ENCODE data around the gene CEP72. TPM values are rescaled to one million over a fixed set of nuclear protein-coding genes. Genes with fewer than 3 reads are reported as not detected.

CEP72 gene
- total and polyA plus RNA-seq, 2 donors (not counting 1 experiment from before 2014, with no cell fraction given) = 7.7 to 32.9 TPM

DNA sequence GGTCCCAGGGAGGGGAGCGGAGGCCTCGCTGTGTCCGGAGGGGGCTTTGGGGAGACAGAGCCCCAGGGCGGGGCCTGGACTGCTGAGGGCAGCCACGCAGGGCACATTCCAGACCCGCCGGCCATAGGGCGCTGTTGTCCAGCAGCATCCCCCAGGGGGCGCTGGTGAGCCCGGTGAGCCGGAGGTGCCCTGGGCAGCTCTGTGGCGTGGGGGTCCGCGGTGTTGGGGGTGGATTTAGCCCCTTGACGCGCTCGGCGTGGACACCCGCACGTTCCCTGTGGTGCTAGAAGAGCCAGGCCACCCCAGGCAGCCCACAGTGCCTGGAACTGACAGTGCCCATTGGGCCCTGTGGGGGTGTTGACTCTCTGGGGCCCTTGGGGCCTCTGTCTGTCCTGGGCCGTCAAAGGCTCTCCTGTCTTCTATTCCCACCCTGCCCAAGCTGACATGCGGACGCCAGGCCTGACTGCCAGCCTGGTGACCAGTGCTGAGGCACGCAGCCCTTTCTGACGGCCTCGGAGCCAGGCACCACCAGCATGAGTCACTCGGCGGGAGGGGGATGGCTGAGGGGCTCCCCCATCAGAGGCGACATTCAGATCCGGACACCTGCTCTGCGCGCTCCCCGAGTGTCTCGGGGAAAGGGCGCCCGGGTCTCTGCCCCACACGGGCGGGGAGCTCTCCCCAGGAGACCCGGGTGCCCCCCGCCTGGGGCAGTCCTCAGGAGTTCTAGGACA is 57.1 kb downstream of the CEP72 start:
- no peak overlapping the region for H3K4me2 ChIP-seq (replicated peaks; ENCODE audit: low read depth, low read length, poor library complexity, severe bottlenecking)
- H2AFZ ChIP-seq (ENCODE audit: insufficient read depth, low read depth, low read length, poor library complexity, severe bottlenecking) = no peak overlapping the region
- ATAC-seq (ENCODE audit: low read depth) (peak; percentile 28), DNase-seq (peak; percentile 59)
- intact Hi-C loops (cut with micrococcal nuclease) = no loop called here
- H3K27ac ChIP-seq (ENCODE audit: low read length in 2 of 2) = no peak overlapping the region
- no peak overlapping the region for H3K9ac ChIP-seq (ENCODE audit: low read length)
- peaks cover 12% of the 10 kb centered on the region for H3K4me1 Mint-ChIP-seq
- CTCF ChIA-PET = interaction anchor here (0.8 to 5.3 kb wide), 4 partner anchors 152 to 975 kb away, joined by 3 to 63 read pairs (median 4); no protein-coding TSS in a partner anchor
- WGBS (ENCODE audit: insufficient coverage) = 63% methylated on average over 38 of the region's 40 CpGs
- POLR2A ChIA-PET = no interaction called here
- H3K36me3 ChIP-seq (replicated peaks in 1 of 2; ENCODE audit: control extremely low read depth in 1 of 2, control insufficient read depth in 1 of 2, extremely low read depth in 1 of 2, insufficient read depth in 2 of 2, low read length in 1 of 2) = peaks cover 0 to 2% of the 10 kb centered on the region in 2 experiments
- no peak overlapping the region for H3K27ac Mint-ChIP-seq
- H3K27me3 ChIP-seq (replicated peaks in 1 of 4; ENCODE audit: control extremely low read depth in 1 of 4, control insufficient read depth in 3 of 4, insufficient read depth in 4 of 4, low read length in 3 of 4) = peaks cover 0 to 27% (median 5%) of the 10 kb centered on the region in 4 experiments
- peaks cover 22 to 23% of the 10 kb centered on the region in 2 donors for H3K4me1 ChIP-seq (ENCODE audit: control insufficient read depth in 2 of 2, insufficient read depth in 2 of 2, low read length in 2 of 2)
- peaks cover 5% of the 10 kb centered on the region for H3K27me3 Mint-ChIP-seq
- no peaks in the 10 kb centered on the region for H4K20me1 ChIP-seq (ENCODE audit: control insufficient read depth, insufficient read depth, low read length, poor library complexity, severe bottlenecking)
- H3K79me2 ChIP-seq (ENCODE audit: control insufficient read depth, insufficient read depth, low read length) = no peaks in the 10 kb centered on the region
- H3K4me3 Mint-ChIP-seq = no peak overlapping the region
- TF ChIP-seq, protein P1, sequence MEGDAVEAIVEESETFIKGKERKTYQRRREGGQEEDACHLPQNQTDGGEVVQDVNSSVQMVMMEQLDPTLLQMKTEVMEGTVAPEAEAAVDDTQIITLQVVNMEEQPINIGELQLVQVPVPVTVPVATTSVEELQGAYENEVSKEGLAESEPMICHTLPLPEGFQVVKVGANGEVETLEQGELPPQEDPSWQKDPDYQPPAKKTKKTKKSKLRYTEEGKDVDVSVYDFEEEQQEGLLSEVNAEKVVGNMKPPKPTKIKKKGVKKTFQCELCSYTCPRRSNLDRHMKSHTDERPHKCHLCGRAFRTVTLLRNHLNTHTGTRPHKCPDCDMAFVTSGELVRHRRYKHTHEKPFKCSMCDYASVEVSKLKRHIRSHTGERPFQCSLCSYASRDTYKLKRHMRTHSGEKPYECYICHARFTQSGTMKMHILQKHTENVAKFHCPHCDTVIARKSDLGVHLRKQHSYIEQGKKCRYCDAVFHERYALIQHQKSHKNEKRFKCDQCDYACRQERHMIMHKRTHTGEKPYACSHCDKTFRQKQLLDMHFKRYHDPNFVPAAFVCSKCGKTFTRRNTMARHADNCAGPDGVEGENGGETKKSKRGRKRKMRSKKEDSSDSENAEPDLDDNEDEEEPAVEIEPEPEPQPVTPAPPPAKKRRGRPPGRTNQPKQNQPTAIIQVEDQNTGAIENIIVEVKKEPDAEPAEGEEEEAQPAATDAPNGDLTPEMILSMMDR (IDR thresholded peaks at IDR 0.05) = peak; percentile 81
- no peak for TF ChIP-seq EZH2 (IDR thresholded peaks at IDR 0.05; ENCODE audit: borderline replicate concordance, insufficient read depth, low read depth, low read length, poor library complexity, severe bottlenecking)
- H3K9me3 Mint-ChIP-seq (ENCODE audit: insufficient read depth) = no peaks in the 10 kb centered on the region
- peaks cover 0 to 8% (median 0%) of the 10 kb centered on the region in 3 donors for H3K9me3 ChIP-seq (ENCODE audit: control extremely low read depth in 1 of 3, control insufficient read depth in 2 of 3, insufficient read depth in 1 of 3, low read length in 2 of 3)
- H3K4me3 ChIP-seq (ENCODE audit: control extremely low read depth in 1 of 5, extremely low read depth in 1 of 5, insufficient read depth in 1 of 5, low read depth in 2 of 5, low read length in 4 of 5) = no peak overlapping the region

DNA sequence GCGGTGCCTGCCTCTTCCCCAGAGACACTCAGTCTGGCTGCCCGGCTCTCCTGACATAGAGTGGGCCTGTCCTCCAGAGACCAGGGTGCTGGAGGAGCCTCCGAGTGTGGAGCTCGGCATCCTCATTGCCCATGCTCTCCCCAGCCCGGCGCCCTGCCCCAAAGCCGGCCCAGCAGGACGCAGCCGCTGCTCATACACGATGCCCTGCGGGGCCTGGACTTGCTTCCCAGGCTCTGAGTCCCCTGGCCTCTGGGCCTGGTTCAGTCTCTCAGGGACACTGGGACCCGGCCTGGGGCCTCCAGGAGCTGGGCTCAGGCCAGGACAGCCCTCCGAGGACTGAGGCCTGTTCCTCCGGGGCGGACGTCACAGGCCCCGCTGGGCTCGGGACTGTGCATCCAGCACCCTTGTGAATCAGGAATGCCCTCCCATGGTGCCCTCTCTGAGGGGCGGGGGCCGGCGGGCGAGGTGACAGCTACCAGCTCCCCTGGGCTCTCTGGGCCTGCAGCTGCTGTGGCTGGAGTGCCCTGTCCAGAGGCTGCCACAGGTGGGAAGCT is 57.8 kb downstream of the CEP72 start:
- DNase-seq (no peak), ATAC-seq (ENCODE audit: low read depth) (no peak)
- Histone ChIP-seq H3K36me3 (replicated peaks in 1 of 2; ENCODE audit: control extremely low read depth in 1 of 2, control insufficient read depth in 1 of 2, extremely low read depth in 1 of 2, insufficient read depth in 2 of 2, low read length in 1 of 2) (no peaks in the 10 kb centered on the region), H3K27me3 (replicated peaks in 1 of 4; ENCODE audit: control extremely low read depth in 1 of 4, control insufficient read depth in 3 of 4, insufficient read depth in 4 of 4, low read length in 3 of 4) (peaks cover 0 to 32% (median 5%) of the 10 kb centered on the region in 4 experiments), H3K4me2 (replicated peaks; ENCODE audit: low read depth, low read length, poor library complexity, severe bottlenecking) (no peak overlapping the region), H3K9ac (ENCODE audit: low read length) (no peak overlapping the region), H2AFZ (ENCODE audit: insufficient read depth, low read depth, low read length, poor library complexity, severe bottlenecking) (no peak overlapping the region), H3K9me3 (ENCODE audit: control extremely low read depth in 1 of 3, control insufficient read depth in 2 of 3, insufficient read depth in 1 of 3, low read length in 2 of 3) (peaks cover 0 to 11% (median 0%) of the 10 kb centered on the region in 3 donors), H3K4me3 (ENCODE audit: control extremely low read depth in 1 of 5, extremely low read depth in 1 of 5, insufficient read depth in 1 of 5, low read depth in 2 of 5, low read length in 4 of 5) (no peak overlapping the region), H3K79me2 (ENCODE audit: control insufficient read depth, insufficient read depth, low read length) (no peaks in the 10 kb centered on the region), H3K27ac (ENCODE audit: low read length in 2 of 2) (no peak overlapping the region), H3K4me1 (ENCODE audit: control insufficient read depth in 2 of 2, insufficient read depth in 2 of 2, low read length in 2 of 2) (peaks cover 22 to 23% of the 10 kb centered on the region in 2 donors), H4K20me1 (ENCODE audit: control insufficient read depth, insufficient read depth, low read length, poor library complexity, severe bottlenecking) (no peaks in the 10 kb centered on the region)
- Mint-ChIP-seq H3K27ac (no peak overlapping the region), H3K9me3 (ENCODE audit: insufficient read depth) (no peaks in the 10 kb centered on the region), H3K27me3 (peaks cover 5% of the 10 kb centered on the region), H3K4me1 (peaks cover 12% of the 10 kb centered on the region), H3K4me3 (no peak overlapping the region)
- CTCF ChIA-PET = interaction anchor here (1.8 to 5.3 kb wide), 2 partner anchors 223 to 233 kb away, joined by 5 to 63 read pairs; no protein-coding TSS in a partner anchor
- 93% methylated on average over 21 of the region's 22 CpGs for WGBS (ENCODE audit: insufficient coverage)
- POLR2A ChIA-PET = no interaction called here
- intact Hi-C loops (cut with micrococcal nuclease) = loop anchor here (2.0 kb wide), 1 partner anchor 233 kb away; no protein-coding TSS in a partner anchor
- no peak for TF ChIP-seq EZH2 (IDR thresholded peaks at IDR 0.05; ENCODE audit: borderline replicate concordance, insufficient read depth, low read depth, low read length, poor library complexity, severe bottlenecking)
- TF ChIP-seq, protein P1 (IDR thresholded peaks at IDR 0.05) = no peak

All from B cell (primary cell).